SK-N-SH treated with all-trans-retinoic acid at 6 μM for 48 hours (cell line): ENCODE measurements around the gene ACTRT3.

ENCODE experiments used
- ATAC-seq: fragments of 200-7000 bp; cut with Tn5 transposase; 3 replicates; pipeline ENCODE4 v1.9.1; 2020; ENCODE audit warnings: mild to moderate bottlenecking, moderate library complexity
- BACH2 ChIP-seq: fragments of 250-450 bp; sonication (Bioruptor Pico); IDR thresholded peaks from 2 replicates; pipeline ENCODE4 v1.9.0; 2021; ENCODE audit warnings: mild to moderate bottlenecking, borderline replicate concordance
- CSDC2 ChIP-seq: fragments of 250-450 bp; sonication (Bioruptor Pico); IDR thresholded peaks from 2 replicates; pipeline ENCODE4 v1.5.0; 2020; ENCODE audit warnings: mild to moderate bottlenecking, moderate library complexity
- ESRRG ChIP-seq: fragments of 250-450 bp; sonication (Bioruptor Pico); IDR thresholded peaks from 2 replicates; pipeline ENCODE4 v1.6.1; 2021; ENCODE audit warnings: mild to moderate bottlenecking
- GLIS3 ChIP-seq: fragments of 250-450 bp; sonication (Bioruptor Pico); IDR thresholded peaks from 2 replicates; pipeline ENCODE4 v1.5.0; 2020; ENCODE audit warnings: mild to moderate bottlenecking, moderate library complexity
- ISL1 ChIP-seq: fragments of 250-450 bp; sonication (Bioruptor Pico); IDR thresholded peaks from 2 replicates; pipeline ENCODE4 v2.1.2; 2022; ENCODE audit warnings: mild to moderate bottlenecking, moderate library complexity
- OSR1 ChIP-seq: fragments of 250-450 bp; sonication (Bioruptor Pico); IDR thresholded peaks from 2 replicates; pipeline ENCODE4 v1.8.0; 2022; ENCODE audit warnings: moderate library complexity, mild to moderate bottlenecking, inconsistent platforms
- RARB ChIP-seq: fragments of 250-450 bp; sonication (Bioruptor Pico); IDR thresholded peaks from 2 replicates; pipeline ENCODE4 v1.8.0; 2021; ENCODE audit warnings: mild to moderate bottlenecking, moderate library complexity
- SNAI2 ChIP-seq: fragments of 250-450 bp; sonication (Bioruptor Pico); IDR thresholded peaks from 2 replicates; pipeline ENCODE4 v1.5.0; 2020; ENCODE audit warnings: mild to moderate bottlenecking, moderate library complexity
- TCF4 ChIP-seq: fragments of 250-450 bp; sonication (Bioruptor Pico); IDR thresholded peaks from 2 replicates; pipeline ENCODE4 v1.8.0; 2021; ENCODE audit warnings: mild to moderate bottlenecking, moderate library complexity, borderline replicate concordance
- TOX ChIP-seq: fragments of 250-450 bp; sonication (Bioruptor Pico); IDR thresholded peaks from 2 replicates; pipeline ENCODE4 v1.8.0; 2021; ENCODE audit warnings: mild to moderate bottlenecking, moderate library complexity, borderline replicate concordance
- ZC3H10 ChIP-seq: fragments of 250-450 bp; sonication (Bioruptor Pico); IDR thresholded peaks from 2 replicates; pipeline ENCODE4 v1.5.1; 2021; ENCODE audit warnings: mild to moderate bottlenecking, moderate library complexity
- ZFP3 ChIP-seq: fragments of 250-450 bp; sonication (Bioruptor Pico); IDR thresholded peaks from 2 replicates; pipeline ENCODE4 v1.5.0; 2020; ENCODE audit warnings: mild to moderate bottlenecking, moderate library complexity
- ZFP30 ChIP-seq: fragments of 450-650 bp; formaldehyde crosslinking; IDR thresholded peaks from 2 replicates; pipeline ENCODE4 v1.5.0; 2022; ENCODE audit warnings: mild to moderate bottlenecking, moderate library complexity
- ZNF565 ChIP-seq: fragments of 450-650 bp; formaldehyde crosslinking; conservative IDR thresholded peaks from 2 replicates; pipeline ENCODE4 v1.5.0; 2020; ENCODE audit warnings: low read depth, mild to moderate bottlenecking, moderate library complexity
- ZNF70 ChIP-seq: fragments of 450-650 bp; formaldehyde crosslinking; IDR thresholded peaks from 2 replicates; pipeline ENCODE4 v1.5.0; 2020; ENCODE audit warnings: mild to moderate bottlenecking, moderate library complexity
- ZNF8 ChIP-seq: fragments of 450-650 bp; formaldehyde crosslinking; IDR thresholded peaks from 2 replicates; pipeline ENCODE4 v1.5.0; 2020; ENCODE audit warnings: mild to moderate bottlenecking, moderate library complexity
- TF ChIP-seq, protein P1 (sequence below): fragments of 250-450 bp; sonication (Bioruptor Pico); IDR thresholded peaks from 2 replicates; pipeline ENCODE4 v1.5.1; 2020; ENCODE audit warnings: low read depth, mild to moderate bottlenecking, moderate library complexity
- TF ChIP-seq, protein P2 (sequence below): fragments of 250-450 bp; sonication (Bioruptor Pico); IDR thresholded peaks from 2 replicates; pipeline ENCODE4 v1.8.0; 2021; ENCODE audit warnings: low read depth, mild to moderate bottlenecking, moderate library complexity, borderline replicate concordance
- TF ChIP-seq, protein P3 (sequence below): fragments of 250-450 bp; sonication (Bioruptor Pico); IDR thresholded peaks from 2 replicates; pipeline ENCODE4 v1.8.0; 2020; ENCODE audit warnings: mild to moderate bottlenecking, moderate library complexity, borderline replicate concordance
- TF ChIP-seq, protein P4 (sequence below): fragments of 250-450 bp; sonication (Bioruptor Pico); IDR thresholded peaks from 2 replicates; pipeline ENCODE4 v1.5.0; 2020; ENCODE audit warnings: mild to moderate bottlenecking, moderate library complexity

ACTRT3 gene

DNA sequence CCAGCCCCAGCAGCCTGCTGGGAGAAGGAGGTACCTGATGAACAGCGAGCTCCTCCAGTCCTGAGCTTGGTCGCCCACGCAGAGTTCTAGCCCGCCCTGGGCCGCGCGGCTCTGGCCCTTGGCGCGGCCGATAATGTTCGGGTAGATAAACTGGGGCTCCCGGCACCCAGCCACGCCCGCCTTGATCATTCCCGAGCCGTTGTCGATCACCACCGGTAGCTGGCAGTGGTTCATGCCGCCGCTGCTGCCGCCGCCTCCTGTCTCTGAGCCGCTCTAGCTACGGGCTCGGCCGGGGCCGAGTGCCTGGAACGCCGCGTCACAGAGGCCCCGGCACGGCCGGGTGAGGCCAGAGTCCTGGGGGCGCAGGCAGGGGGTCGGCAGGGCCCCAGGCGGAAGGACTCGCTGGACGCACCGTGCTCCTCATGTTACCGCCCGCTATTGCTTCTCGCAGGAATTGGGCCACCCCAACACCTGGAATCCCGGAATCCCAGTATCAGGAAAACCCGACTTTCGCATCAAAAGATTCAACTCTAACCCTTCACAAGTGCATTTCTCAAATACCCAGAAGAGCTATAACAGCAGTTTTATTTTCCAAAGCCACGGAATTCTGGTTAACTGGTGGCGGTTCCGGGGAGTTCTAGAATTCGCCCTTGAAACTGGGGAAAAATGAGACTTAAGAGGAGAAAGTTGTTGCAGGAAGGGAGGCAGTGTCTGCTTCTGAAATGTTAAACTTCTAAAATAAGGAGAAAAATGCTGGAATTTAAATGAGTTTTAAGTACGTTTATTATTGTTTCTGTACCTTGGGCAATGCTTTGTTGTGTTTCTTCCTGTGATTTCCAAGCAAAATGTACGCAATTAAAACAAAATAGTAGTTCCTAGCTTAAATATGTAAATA, at the start of gene ACTRT3:
Gene ACTRT3 (minus strand): TSS at position 275 of the 895 bp plus-strand sequence. CDS start 41 bp downstream, at position 234.
- peak; percentile 33 for ATAC-seq

GRCh38 chr3:169818316-169818715, 49.0 kb upstream of the ACTRT3 start:
- TF ChIP-seq, protein P1, sequence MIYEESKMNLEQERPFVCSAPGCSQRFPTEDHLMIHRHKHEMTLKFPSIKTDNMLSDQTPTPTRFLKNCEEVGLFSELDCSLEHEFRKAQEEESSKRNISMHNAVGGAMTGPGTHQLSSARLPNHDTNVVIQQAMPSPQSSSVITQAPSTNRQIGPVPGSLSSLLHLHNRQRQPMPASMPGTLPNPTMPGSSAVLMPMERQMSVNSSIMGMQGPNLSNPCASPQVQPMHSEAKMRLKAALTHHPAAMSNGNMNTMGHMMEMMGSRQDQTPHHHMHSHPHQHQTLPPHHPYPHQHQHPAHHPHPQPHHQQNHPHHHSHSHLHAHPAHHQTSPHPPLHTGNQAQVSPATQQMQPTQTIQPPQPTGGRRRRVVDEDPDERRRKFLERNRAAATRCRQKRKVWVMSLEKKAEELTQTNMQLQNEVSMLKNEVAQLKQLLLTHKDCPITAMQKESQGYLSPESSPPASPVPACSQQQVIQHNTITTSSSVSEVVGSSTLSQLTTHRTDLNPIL: no peak
- peak; percentile 33; the same call in 1 of the 2 replicates for TF ChIP-seq ISL1
- no peak for TF ChIP-seq ZFP30 (CRISPR knock-in tag)
- no peak for TF ChIP-seq ZNF8
- peak; percentile 77 for ATAC-seq

More for the DNA sequence above, at the start of gene ACTRT3:
- no peak for TF ChIP-seq BACH2
- TF ChIP-seq ZFP3 (CRISPR knock-in tag): 0 out of 2 replicates have a peak, but pooled peaks have one; percentile 42

DNA sequence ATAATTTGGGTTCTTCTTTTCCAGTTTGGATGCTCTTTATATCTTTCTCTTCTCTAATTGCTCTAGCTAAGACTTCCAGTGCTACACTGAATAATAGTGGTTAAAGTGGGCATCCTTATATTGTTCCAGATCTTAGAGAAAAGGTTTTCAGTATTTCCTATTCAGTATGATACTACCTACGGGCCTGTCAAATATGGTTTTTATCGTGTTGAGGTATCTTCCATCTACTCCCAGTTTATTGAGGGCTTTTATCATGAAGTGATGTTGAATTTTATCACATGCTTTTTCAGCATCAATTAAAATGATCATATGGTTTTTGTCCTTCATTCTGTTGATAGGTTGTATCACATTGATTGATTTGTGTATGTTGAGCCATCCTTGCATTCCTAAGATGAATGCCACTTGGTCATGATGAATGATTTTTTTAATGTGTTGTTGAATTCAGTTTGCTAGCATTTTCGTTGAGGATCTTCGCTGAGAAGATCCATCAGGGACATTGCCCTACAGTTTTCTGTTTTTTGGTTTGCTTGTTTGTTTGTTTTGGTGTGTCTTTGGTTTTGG, 46.3 kb upstream of the ACTRT3 start:
- TF ChIP-seq CSDC2: no peak
- TF ChIP-seq RARB (CRISPR knock-in tag): no peak
- no peak for TF ChIP-seq TOX (CRISPR knock-in tag)
- TF ChIP-seq ZNF8: no peak
- TF ChIP-seq ISL1: no peak
- TF ChIP-seq BACH2: no peak
- TF ChIP-seq ZNF70 (CRISPR knock-in tag): no peak
- no peak for TF ChIP-seq ZC3H10 (CRISPR knock-in tag)
- no peak for TF ChIP-seq ZFP3 (CRISPR knock-in tag)
- no peak for TF ChIP-seq ZFP30 (CRISPR knock-in tag)
- no peak for TF ChIP-seq TCF4 (CRISPR knock-in tag)
- TF ChIP-seq, protein P2, sequence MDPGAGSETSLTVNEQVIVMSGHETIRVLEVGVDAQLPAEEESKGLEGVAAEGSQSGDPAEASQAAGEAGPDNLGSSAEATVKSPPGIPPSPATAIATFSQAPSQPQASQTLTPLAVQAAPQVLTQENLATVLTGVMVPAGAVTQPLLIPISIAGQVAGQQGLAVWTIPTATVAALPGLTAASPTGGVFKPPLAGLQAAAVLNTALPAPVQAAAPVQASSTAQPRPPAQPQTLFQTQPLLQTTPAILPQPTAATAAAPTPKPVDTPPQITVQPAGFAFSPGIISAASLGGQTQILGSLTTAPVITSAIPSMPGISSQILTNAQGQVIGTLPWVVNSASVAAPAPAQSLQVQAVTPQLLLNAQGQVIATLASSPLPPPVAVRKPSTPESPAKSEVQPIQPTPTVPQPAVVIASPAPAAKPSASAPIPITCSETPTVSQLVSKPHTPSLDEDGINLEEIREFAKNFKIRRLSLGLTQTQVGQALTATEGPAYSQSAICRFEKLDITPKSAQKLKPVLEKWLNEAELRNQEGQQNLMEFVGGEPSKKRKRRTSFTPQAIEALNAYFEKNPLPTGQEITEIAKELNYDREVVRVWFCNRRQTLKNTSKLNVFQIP (CRISPR knock-in tag): no peak
- TF ChIP-seq, protein P3, sequence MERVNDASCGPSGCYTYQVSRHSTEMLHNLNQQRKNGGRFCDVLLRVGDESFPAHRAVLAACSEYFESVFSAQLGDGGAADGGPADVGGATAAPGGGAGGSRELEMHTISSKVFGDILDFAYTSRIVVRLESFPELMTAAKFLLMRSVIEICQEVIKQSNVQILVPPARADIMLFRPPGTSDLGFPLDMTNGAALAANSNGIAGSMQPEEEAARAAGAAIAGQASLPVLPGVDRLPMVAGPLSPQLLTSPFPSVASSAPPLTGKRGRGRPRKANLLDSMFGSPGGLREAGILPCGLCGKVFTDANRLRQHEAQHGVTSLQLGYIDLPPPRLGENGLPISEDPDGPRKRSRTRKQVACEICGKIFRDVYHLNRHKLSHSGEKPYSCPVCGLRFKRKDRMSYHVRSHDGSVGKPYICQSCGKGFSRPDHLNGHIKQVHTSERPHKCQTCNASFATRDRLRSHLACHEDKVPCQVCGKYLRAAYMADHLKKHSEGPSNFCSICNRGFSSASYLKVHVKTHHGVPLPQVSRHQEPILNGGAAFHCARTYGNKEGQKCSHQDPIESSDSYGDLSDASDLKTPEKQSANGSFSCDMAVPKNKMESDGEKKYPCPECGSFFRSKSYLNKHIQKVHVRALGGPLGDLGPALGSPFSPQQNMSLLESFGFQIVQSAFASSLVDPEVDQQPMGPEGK (CRISPR knock-in tag): no peak
- no peak for TF ChIP-seq OSR1 (CRISPR knock-in tag)
- ATAC-seq: no peak

DNA sequence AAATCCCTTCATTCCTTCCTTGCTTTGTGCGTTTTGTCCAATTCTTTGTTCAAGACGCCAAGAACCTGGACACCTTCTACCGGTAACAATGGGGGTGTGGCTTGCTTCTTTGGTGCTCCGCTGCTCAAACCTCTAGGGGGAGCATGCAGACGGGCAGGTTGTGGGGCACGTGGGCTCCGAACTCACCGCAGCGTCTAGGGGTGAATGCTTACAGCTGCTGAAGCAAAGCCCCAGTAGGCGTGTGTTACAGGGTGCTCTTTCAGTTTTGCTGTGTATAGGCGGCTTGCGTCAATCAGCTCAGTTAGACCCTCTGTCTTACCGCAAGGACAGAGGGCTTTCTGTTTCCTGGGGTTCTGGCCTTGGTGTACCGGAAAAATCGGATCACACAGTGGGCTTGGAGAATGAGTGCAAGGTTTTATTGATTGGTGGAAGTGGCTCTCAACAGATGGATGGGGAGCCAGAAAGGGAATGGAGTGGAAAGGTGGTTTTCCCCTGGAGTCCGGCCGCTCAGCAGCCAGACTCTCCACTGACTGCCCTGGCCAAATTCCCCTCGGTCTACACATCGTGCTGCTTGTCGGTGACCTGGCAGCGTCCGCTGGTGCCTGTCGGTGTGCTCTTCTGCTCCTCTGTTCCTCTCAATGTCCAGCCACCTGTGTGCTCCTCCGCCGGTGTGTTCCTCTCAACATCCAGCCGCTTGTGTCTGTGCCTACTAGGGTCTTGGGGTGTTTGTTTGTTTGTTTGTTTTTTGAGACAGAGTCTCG, 44.6 kb upstream of the ACTRT3 start:
- TF ChIP-seq TOX (CRISPR knock-in tag): no peak
- no peak for TF ChIP-seq RARB (CRISPR knock-in tag)
- no peak for TF ChIP-seq SNAI2
- TF ChIP-seq ZNF70 (CRISPR knock-in tag): no peak
- TF ChIP-seq ESRRG (CRISPR knock-in tag): no peak
- ATAC-seq: no peak

GRCh38 chr3:169813278-169813677, 43.9 kb upstream of the ACTRT3 start:
- TF ChIP-seq ZFP30 (CRISPR knock-in tag) (no peak), TCF4 (CRISPR knock-in tag) (no peak), TOX (CRISPR knock-in tag) (no peak), GLIS3 (CRISPR knock-in tag) (no peak), ZNF565 (no peak), BACH2 (no peak)
- TF ChIP-seq, protein P2 (CRISPR knock-in tag): no peak
- TF ChIP-seq, protein P4, sequence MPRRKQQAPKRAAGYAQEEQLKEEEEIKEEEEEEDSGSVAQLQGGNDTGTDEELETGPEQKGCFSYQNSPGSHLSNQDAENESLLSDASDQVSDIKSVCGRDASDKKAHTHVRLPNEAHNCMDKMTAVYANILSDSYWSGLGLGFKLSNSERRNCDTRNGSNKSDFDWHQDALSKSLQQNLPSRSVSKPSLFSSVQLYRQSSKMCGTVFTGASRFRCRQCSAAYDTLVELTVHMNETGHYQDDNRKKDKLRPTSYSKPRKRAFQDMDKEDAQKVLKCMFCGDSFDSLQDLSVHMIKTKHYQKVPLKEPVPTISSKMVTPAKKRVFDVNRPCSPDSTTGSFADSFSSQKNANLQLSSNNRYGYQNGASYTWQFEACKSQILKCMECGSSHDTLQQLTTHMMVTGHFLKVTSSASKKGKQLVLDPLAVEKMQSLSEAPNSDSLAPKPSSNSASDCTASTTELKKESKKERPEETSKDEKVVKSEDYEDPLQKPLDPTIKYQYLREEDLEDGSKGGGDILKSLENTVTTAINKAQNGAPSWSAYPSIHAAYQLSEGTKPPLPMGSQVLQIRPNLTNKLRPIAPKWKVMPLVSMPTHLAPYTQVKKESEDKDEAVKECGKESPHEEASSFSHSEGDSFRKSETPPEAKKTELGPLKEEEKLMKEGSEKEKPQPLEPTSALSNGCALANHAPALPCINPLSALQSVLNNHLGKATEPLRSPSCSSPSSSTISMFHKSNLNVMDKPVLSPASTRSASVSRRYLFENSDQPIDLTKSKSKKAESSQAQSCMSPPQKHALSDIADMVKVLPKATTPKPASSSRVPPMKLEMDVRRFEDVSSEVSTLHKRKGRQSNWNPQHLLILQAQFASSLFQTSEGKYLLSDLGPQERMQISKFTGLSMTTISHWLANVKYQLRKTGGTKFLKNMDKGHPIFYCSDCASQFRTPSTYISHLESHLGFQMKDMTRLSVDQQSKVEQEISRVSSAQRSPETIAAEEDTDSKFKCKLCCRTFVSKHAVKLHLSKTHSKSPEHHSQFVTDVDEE: no peak
- TF ChIP-seq, protein P1: no peak
- no peak for ATAC-seq
